Chondrocyte (in vitro differentiated cells): ENCODE data around the gene TBC1D4. TPM values are rescaled to one million over a fixed set of nuclear protein-coding genes. Genes with fewer than 3 reads are reported as not detected.

ENCODE experiments used
- DNase-seq: peaks from one replicate; pipeline ENCODE4 v3.0.0; 2021; ENCODE audit warnings: mixed read lengths, low spot score
- H3K27ac Mint-ChIP-seq: one replicate; pipeline ENCODE4 v1.8.0; 2021; ENCODE audit warnings: mild to moderate bottlenecking, moderate library complexity, mixed read lengths; ENCODE audit not compliant: unreplicated experiment
- H3K27me3 Mint-ChIP-seq: 2 replicates; pipeline ENCODE4 v1.8.0; 2021; ENCODE audit warnings: low read depth, mixed read lengths
- H3K36me3 Mint-ChIP-seq: 2 replicates; pipeline ENCODE4 v1.8.0; 2021; ENCODE audit warnings: low read depth, mixed read lengths
- H3K4me1 Mint-ChIP-seq: 2 replicates; pipeline ENCODE4 v1.8.0; 2021; ENCODE audit warnings: low read depth, mild to moderate bottlenecking, mixed read lengths
- H3K4me3 Mint-ChIP-seq: one replicate; pipeline ENCODE4 v1.8.0; 2021; ENCODE audit warnings: mild to moderate bottlenecking, moderate library complexity, mixed read lengths; ENCODE audit not compliant: unreplicated experiment
- H3K9me3 Mint-ChIP-seq: 2 replicates; pipeline ENCODE4 v1.8.0; 2021; ENCODE audit warnings: low read depth, mixed read lengths
- total RNA-seq: library from RNA; stranded (reverse); gene quantifications from 3 replicates; pipeline ENCODE4 v1.2.1, GENCODE V29; 2021
- TF ChIP-seq, protein P1 (sequence below): fragments of 200-600 bp; sonication (generic); IDR thresholded peaks from 2 replicates; pipeline ENCODE4 v1.5.0; 2021; ENCODE audit warnings: antibody characterized with exemption, mild to moderate bottlenecking, moderate library complexity

Gene TBC1D4
- total RNA-seq, 1 donor from 2014 or later: 5.7 TPM

DNA sequence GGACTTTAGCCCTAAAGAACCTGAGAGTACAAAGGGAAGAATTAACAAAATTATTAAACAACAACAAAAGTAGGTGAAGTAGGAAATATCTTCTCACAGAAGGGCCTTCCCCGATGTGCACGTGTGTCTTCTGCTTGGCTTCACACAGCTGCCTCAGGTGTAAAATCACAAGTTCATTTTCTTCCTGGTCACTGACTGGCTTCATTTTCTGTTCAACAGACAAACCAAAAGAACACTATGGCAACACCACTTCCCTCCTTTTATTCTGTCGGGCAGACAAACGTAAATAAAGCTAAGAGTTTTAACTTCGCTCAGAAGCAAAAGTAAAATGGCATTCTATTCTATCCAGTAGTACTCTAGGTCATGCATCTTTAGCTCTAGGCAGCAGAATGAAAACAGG is 140.9 kb downstream of the TBC1D4 start:
- no peak for DNase-seq
- no peak overlapping the region for H3K27ac Mint-ChIP-seq
- H3K4me3 Mint-ChIP-seq: no peak overlapping the region
- peaks cover 2% of the 10 kb centered on the region for H3K9me3 Mint-ChIP-seq
- H3K27me3 Mint-ChIP-seq: no peaks in the 10 kb centered on the region
- peaks cover 4% of the 10 kb centered on the region for H3K4me1 Mint-ChIP-seq
- H3K36me3 Mint-ChIP-seq: no peaks in the 10 kb centered on the region
- TF ChIP-seq, protein P1, sequence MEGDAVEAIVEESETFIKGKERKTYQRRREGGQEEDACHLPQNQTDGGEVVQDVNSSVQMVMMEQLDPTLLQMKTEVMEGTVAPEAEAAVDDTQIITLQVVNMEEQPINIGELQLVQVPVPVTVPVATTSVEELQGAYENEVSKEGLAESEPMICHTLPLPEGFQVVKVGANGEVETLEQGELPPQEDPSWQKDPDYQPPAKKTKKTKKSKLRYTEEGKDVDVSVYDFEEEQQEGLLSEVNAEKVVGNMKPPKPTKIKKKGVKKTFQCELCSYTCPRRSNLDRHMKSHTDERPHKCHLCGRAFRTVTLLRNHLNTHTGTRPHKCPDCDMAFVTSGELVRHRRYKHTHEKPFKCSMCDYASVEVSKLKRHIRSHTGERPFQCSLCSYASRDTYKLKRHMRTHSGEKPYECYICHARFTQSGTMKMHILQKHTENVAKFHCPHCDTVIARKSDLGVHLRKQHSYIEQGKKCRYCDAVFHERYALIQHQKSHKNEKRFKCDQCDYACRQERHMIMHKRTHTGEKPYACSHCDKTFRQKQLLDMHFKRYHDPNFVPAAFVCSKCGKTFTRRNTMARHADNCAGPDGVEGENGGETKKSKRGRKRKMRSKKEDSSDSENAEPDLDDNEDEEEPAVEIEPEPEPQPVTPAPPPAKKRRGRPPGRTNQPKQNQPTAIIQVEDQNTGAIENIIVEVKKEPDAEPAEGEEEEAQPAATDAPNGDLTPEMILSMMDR: no peak

DNA sequence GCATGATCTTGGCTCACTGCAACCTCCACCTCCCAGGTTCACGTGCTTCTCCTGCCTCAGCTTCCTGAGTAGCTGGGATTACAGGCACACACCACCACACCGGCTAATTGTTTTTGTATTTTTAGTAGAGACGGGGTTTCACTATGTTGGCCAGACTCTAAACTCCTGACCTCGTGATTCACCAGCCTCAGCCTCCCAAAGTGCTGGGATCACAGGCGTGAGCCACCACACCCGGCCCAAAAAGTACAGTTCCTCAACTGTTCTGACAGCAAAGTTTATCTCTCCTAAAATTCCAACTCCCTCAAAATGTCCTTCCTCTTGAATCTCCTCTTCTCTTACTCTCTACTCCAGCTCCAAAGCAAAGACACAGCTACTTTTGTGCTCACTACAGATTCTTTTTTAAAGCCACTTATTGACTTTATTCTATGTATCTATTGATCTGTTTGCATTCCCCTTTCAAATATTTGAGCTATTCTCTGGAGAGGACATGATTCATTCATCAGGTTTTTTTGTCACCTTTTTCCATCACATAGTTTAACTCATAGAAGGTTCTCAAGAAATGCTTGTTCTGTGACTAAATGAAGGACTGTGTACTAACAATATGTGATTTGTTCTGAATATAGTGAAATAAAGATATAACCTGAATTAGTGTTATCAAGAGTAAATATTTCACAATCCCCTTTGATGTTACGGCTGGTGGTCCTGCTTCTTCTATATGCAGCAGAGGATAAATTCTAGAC is 142.2 kb downstream of the TBC1D4 start:
- DNase-seq: no peak
- H3K27me3 Mint-ChIP-seq: no peaks in the 10 kb centered on the region
- no peak overlapping the region for H3K27ac Mint-ChIP-seq
- H3K9me3 Mint-ChIP-seq: peaks cover 2% of the 10 kb centered on the region
- H3K4me1 Mint-ChIP-seq: no peaks in the 10 kb centered on the region
- H3K4me3 Mint-ChIP-seq: no peak overlapping the region
- TF ChIP-seq, protein P1: no peak
- H3K36me3 Mint-ChIP-seq: peaks cover 4% of the 10 kb centered on the region

DNA sequence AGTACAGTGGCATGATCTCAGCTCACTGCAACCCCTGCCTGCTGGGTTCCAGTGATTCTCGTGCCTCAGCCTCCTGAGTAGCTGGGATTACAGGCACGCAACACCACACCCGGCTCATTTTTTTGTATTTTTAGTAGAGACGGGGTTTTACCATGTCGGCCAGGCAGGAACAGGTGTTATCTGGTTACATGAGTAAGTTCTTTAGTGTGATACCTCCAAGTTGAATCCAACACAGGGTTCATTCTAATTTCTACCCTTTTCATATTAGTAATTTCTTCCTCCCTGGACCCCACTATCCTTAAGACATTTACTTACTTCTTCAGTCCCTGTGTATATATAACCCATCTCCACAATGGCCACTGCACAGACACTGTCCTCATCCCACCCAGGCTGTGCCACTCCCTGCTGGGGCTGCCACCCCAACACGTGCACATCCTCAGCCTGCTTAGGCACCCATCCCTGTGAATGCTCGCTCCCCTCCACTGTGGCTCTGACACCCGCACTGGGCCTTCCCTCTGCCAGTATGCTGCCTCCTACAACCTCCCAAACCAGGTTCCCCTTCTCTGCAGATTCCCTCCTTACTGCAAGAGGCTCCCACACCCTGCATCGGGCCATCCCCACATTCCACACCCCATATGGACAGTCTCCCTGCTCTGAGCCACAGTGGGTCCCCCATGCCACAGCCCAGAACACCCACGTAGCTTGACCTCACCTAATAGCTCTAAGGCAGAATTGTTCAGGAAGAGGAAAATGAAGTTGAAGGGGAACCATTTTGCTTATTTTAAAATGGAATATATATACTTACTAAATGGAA is 147.1 kb downstream of the TBC1D4 start:
- peaks cover 4% of the 10 kb centered on the region for H3K36me3 Mint-ChIP-seq
- TF ChIP-seq, protein P1: no peak
- DNase-seq: no peak
- H3K4me1 Mint-ChIP-seq: peaks cover 5% of the 10 kb centered on the region
- H3K9me3 Mint-ChIP-seq: peaks cover 1% of the 10 kb centered on the region
- no peaks in the 10 kb centered on the region for H3K27me3 Mint-ChIP-seq
- no peak overlapping the region for H3K27ac Mint-ChIP-seq
- H3K4me3 Mint-ChIP-seq: no peak overlapping the region

DNA sequence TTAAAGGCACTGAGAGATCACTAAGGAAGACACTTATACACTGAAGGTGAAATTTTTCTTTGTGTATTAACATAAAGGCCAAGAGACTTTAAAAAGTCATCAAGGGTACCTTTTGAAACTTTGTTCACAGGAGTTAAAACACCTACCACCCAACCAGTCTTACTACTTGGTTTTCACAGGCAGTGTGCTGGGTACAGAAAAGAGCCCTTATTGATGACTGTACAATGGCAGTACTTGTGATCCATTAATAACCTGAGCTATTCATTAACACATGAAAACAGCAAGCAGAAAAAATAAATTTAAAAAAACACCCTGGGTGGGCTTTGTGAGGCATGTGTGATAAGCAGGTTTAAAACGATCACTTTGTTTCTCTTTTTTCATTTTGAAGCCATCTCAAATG is 148.9 kb downstream of the TBC1D4 start:
- peaks cover 4% of the 10 kb centered on the region for H3K36me3 Mint-ChIP-seq
- no peaks in the 10 kb centered on the region for H3K27me3 Mint-ChIP-seq
- TF ChIP-seq, protein P1: no peak
- H3K27ac Mint-ChIP-seq: no peak overlapping the region
- H3K4me1 Mint-ChIP-seq: peaks cover 11% of the 10 kb centered on the region
- DNase-seq: no peak
- H3K9me3 Mint-ChIP-seq: no peaks in the 10 kb centered on the region
- no peak overlapping the region for H3K4me3 Mint-ChIP-seq

DNA sequence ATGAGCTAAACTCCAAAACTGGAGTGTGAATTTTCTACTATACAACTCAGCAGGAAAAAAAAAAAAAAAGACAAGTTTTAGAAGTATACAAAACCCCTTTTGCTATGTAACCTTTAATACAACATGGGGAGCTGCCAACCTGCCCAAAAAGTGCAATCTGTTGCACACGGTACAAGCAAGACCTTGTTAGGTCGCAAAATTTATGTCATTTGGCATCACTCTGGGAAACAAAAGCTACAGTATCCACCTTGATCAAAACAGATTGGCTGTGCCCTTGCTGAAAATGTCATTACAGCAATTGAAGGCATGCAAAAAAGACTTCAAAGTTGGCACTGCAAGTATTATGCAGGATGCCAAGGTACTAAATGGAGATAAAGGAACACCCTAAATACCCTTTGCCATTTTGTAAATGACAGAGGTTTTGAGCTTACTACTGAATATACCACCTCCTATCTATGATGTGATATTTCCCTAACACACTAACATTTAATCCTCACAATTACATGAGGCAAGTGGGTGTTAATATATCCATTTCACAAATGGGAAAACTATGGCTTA is 150.1 kb downstream of the TBC1D4 start:
- H3K27ac Mint-ChIP-seq: no peak overlapping the region
- no peaks in the 10 kb centered on the region for H3K27me3 Mint-ChIP-seq
- DNase-seq: no peak
- H3K4me3 Mint-ChIP-seq: no peak overlapping the region
- H3K4me1 Mint-ChIP-seq: peaks cover 12% of the 10 kb centered on the region
- no peaks in the 10 kb centered on the region for H3K9me3 Mint-ChIP-seq
- peaks cover 4% of the 10 kb centered on the region for H3K36me3 Mint-ChIP-seq
- TF ChIP-seq, protein P1: no peak
